EH (cell line): ENCODE results near the gene TMEM263.
"Not testable (repeated sequence)": the region's sequence is repeated elsewhere in the genome, so short reads cannot be mapped to it uniquely, and the experiment has no call there.

Source experiments
- DNase-seq: peaks from one replicate; pipeline ENCODE4 v3.0.0-alpha.2; 2015; ENCODE audit warnings: low read depth

The TMEM263 gene

DNA sequence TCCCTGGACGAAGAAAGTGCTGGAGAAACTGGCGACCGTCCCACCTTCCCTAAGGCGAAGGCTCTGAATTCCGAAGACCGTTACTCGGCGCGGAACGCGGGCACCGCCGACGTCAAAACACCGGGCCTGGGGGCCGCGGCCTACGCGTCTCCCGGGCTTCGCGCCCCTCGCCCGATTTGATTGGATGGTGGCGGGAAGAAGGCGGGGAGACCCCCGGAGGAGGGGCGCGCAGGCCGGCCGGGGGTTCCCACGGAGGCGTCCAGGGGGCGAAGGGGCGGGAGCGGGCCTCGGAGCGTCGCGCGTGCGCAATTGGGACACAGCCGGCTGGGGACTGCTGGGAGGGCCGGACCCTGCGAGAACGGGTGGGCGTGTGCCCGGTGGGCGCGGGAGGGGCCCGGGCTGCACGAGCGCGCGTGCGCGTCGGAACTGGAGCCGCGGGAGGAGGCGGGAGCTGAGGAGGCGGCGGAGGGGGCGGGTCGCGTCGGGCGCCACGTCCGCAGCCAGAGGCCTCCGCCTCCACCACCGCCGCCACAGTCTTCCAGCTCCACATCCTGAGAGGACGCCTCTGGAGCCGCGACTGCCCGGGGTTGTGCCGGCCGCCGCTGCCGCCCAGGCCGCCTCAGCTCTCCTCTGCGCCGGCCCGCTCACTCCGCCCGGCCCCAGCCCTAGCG, at the start of gene TMEM263:
Gene TMEM263 (plus strand): TSS at position 531 of the 671 bp plus-strand sequence. CDS start 11,210 bp downstream, outside the sequence.
- DNase-seq, result peak; percentile 97

DNA sequence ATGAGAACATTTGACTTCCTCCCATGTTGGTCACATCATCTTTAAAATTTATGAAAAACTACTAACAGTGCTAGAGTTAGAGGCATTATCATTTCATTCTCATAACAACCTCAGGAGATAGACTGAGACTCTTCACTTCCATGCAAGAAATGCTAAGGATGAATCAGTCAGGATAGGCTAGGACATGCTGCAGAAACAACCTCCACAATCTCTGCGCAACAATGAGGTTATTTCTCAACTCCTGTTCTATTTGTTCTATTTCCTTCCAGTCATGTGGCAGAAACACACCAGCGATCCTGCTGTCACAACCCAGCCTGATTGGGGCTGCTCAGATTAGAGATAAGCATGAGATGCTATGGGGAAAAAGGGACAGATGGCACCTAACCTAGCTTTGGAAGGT, 49.0 kb upstream of the TMEM263 start:
- no peak for DNase-seq

DNA sequence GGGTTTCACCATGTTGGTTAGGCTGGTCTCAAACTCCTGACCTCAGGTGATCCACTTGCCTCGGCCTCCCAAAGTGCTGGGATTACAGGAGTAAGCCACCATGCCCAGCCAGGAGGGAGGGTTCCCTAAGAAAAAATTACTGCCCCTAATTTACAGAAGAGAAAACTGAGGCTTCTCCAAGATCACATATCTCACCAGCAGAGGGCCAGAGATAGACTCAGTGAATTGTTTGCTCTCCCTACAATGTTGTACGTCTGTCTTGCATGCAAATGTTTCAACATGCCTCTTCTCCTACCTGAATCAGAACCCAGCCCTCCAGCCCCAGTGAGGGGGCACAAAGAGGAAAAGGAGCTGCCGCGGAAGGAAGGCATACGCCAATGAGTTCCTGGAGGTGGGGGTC, 48.3 kb upstream of the TMEM263 start:
- no peak for DNase-seq

DNA sequence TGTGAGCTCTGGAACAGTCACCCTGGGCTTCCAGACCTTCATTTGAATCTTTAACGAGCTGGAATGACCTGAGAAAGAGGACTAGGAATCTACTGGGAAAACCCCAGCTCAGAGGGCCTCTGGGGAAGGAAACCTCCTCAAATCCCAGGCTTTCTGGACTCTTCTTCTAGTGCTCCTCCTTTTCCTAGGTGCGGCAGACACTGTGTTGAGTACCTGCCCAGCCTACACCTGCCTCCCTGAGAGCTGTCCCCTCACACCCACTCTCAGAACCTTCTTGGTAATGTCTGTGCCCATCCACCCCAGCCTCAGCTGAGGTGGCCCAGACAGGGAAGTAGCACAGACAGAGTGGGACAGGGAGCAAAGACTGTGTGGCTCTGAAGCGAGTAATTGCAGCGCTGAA, 47.9 kb upstream of the TMEM263 start:
- DNase-seq, result no peak

DNA sequence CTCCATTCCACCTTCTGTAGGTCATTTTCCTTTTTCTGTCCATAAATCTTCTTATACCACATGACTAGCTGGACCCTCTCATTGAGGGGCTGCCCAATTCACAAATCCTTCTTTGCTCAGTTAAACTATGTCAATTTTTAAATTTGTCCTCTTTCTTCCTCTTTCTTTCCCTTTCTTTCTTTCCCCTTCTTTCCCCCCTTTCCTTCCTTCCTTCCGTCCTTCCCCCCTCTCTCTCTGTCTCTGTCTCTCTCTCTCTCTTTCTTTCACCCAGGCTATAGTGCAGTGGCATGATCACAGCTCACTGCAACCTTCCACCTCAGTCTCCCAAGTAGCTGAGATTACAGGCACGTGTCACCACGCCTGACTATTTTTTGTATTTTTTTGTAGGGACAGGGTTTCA, 47.1 kb upstream of the TMEM263 start:
- no peak for DNase-seq

DNA sequence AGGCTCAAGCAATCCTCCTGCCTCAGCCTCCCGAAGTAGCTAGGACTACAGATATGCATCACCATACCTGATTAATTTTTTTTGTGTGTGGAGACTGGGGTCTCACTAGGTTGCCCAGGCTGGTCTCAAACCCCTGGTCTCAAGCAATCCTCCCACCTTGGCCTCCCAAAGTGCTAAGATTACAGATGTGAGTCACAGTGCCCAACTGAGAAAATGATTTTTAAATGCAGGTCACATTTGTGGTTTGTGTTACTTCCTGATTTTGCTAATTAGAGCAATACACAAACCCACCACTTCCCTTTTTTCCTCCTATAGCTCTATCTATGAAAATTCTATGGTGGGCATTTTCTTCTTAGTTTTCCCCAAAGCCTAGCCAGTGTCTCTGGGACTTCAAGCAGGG, 45.5 kb upstream of the TMEM263 start:
- no peak for DNase-seq

DNA sequence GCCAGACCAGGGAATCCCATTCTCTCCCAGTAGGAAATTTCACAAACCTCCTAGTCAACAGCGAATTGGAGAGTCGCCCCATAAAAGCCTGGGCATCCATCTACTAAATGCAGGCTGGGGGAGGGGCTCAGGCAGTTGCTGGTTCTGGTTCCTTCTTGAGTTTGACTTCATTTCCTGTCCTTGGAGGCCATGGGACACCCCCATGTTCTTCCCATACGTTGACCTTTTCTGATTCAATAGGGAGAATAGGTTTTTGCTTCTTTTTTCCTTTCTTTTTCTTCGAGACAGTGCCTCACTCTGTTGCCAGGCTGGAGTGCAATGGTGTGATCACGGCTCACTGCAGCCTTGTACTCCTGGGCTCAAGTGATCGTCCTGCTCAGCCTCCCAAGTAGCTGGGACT, 44.1 kb upstream of the TMEM263 start:
- no peak for DNase-seq

DNA sequence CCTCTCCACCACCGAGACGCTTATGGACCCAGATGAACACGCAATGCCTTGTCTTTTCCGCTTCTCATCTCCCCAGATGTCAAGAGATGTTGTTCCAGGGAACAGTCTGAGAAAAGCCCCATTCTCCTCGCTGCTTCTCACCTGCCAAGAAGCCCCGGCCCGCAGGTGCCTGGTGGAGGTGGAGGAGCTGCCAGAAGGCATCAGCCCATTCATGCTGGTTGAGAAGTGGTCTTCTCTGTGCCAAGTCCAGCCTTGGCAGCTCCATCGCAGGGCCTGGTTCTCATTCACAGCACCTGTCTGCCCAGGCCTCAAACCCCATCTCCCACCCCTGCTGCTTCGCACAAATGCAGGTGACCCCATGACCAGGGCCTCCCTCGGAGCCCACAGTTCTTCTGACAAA, 42.3 kb upstream of the TMEM263 start:
- DNase-seq, result no peak

DNA sequence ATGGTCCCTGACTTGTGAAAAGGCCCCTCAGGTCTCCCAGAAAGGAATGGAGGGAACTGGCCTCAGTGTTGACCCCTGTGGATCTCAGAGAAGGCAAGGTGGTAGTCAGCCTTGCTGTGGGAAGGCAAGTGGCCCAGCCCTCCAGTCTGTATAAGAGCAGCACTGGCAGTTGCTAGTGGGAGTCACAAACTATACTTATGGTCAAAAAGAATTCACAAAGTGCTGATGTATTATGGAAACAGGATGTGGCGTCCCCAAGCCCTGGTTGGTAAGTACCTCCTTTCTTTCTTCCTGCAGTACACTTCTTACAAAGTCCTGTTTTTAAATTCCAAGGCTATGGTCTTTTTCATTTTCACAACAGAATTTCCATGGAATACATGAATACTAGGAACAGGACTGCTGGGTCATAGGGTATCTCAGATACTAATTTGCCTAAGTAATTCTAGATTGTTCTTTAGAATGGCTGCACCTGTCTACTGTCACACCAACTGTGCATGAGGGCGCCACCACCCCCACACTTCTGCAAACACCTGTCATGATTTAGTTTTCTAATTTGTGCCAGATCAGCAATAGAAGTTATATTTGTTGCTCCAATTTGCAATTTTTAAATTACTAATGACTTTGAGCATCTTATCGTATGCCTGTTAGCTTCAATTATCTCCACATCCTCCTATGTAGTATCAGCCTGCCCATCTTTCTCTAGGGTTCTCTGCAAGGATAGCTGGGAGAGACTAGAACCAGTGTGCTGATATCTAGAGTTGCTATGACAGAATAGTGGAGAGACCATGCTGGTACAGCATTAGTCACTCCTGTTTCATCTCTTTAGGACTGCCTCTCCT, 40.7 kb upstream of the TMEM263 start:
- no peak for DNase-seq

DNA sequence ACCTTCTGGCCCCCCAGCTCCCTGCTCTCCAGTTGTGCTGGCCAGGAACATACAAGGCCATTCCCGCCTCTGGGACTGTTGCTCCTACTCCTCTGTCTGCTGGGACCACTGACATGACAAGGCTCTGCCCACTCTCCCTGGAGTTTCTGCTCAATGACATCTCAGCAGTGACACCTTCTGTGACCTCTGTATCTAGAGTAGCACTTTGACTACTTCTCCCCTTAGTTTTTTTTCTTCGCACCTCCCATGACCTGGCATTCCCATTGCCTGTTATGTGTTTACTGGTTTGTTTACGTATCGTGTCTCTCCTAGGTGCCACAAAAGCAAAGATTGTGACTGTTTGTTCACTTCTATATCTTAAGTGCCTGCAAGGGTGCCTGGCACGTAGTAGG, 40.1 kb upstream of the TMEM263 start:
- DNase-seq, result no peak

DNA sequence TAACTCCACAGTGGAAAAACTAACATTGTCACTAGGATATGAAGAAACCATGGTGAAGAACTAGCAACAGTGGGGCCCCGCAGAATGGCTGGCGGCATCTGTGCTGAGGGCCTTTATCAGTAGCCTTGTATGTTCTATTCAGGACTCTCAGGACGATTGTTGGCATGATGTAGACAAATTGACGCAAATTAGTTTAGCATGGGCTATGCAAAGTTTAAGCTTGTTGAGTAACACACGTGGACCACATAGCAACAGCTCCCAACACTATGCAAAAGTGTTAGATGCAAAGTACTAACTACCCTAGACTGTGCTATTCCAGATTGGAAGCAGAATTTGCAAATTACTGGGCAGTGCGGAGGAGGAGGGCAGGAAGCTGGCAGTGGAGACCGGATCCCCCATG, 38.2 kb upstream of the TMEM263 start:
- no peak for DNase-seq

DNA sequence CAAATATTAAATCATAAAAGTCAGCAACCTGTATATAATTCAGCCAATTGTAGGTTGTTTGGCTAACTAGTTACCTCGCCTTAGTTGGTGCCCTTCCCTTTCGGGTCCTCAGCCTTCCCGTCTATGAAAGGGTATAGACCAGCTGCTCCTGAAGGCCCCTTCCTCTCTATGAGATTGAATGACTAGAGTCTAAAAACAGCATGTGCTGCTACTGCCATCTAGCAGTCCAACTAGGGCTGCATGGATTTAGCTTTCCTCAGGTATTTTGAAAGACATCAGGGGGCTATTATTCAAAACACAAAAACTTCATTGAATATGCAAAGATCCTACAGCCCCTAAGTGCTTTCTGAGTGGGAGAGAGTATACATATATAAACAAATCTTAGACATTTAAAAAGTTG, 37.0 kb upstream of the TMEM263 start:
- peak; percentile 12 for DNase-seq

DNA sequence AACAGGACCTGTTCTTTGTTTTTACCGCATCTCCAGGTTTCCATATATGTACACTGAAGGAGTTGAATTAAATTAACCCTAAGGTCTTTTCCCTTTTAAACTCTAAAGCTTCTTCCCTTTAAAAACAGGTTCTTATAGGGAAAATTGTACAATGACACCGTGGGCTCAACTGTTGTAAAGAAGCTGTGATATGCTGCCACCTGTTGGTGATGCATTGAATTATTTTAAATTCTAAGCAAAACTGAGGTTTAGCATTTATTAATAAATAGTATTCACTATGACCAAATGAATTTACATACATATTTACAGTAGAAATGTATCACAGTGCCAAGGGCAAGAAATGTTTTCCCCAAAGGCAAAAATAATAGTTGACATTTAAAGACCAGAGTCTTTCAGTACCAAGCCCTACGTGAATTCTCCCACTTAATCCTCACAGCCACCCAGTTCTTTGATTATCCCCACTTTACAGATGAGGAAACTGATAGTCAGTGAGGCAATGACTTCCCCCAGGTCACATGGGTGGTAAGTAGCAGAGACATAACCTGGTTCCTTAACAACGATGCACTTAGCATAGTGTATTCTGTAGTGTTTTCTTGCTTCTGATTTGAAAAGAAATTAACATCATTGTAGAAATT, 35.7 kb upstream of the TMEM263 start:
- DNase-seq, result peak; percentile 58

DNA sequence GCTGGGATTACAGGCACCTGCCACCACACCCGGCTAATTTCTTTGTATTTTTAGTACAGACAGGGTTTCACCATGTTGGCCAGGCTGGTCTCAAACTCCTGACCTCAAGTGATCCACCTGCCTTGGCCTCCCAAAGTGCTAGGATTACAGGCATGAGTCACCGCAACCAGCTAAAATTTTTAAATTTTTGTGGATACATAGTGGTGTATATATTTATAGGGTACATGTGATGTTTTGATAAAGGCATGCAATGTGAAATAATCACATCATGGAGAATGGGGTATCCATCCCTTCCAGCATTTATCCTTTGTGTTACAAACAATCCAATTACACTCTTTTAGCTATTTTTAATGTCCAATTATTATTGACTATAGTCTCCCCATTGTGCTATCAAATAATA, 33.7 kb upstream of the TMEM263 start:
- peak; percentile 11 for DNase-seq

DNA sequence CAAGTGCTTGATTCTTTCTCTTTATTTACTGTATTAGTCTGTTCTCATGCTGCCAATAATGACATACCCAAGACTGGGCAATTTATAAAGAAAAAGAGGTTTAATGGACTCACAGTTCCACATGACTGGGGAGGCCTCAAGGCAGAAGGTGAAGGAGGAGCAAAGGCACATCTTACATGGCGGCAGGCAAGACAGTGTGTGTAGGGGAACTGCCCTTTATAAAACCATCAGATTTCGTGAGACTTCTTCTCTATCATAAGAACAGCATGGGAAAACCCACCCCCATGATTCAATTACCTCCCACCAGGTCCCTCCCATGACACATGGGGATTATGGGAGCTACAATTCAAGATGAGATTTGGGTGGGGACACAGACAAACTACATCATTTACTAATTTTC, 32.1 kb upstream of the TMEM263 start:
- DNase-seq, result not testable (repeated sequence)

DNA sequence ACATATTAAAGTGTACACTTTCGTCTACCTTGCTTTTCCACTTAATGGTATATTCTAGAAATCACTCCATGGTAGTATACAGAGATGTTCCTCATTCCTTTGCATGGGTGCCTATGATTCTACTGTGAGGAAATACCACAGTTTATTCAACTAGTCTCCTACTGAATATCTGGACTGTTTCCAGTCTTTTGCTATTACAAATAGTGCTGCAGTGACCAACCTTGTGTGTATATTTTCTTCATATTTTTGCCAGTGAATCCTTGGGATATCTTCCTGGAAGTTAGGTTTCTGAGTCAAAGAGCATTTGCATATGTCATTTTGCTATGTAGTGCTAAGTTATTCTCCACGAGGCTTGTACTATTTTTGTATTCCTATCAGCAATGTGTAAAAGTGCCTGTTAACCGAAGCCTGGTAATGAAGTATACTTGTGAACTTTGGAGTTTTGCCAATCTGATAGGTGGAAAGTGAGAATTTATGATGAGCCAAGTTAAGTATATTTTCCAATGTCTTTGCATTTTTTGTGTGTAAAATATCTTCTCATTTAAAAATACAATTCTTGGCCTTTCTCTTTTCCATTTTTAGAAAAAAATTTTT, 31.3 kb upstream of the TMEM263 start:
- DNase-seq, result peak; percentile 48

DNA sequence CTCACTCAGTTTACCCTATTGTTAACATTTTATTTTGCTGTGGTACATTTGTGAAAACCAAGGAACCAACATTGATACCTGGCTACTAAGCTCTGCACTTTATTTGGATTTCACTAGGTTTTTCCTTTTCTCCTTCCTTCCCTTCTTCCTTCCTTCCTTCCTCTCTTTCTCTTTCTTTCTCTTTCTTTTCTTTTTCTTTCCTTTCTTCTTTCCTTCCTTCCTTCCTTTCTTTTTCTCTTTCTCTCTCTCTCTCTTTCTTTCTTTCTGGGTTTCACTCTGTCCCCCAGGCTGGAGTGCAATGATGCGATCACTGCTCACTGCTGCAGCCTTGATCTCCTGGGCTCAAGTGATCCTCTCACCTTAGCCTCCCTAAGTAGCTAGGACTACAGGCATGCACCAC, 29.1 kb upstream of the TMEM263 start:
- no peak for DNase-seq

DNA sequence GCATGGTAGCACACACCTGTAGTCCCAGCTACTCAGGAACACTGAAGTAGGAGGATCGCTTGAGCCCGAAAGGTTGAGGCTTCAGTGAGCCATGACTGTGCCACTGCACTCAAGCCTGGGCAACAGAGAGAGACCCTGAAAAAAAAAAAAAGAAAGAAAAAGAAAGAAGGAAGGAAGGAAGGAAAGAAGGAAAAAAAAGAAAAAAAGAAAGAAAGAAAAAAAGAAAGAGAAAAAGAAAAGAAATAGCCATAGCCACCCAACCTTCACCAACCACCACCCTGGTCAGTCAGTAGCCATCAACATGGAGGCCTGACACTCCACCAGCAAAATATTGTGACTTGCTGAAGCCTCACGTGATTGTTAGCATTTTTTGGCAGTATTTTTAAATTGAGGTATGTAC, 21.4 kb upstream of the TMEM263 start:
- no peak for DNase-seq

DNA sequence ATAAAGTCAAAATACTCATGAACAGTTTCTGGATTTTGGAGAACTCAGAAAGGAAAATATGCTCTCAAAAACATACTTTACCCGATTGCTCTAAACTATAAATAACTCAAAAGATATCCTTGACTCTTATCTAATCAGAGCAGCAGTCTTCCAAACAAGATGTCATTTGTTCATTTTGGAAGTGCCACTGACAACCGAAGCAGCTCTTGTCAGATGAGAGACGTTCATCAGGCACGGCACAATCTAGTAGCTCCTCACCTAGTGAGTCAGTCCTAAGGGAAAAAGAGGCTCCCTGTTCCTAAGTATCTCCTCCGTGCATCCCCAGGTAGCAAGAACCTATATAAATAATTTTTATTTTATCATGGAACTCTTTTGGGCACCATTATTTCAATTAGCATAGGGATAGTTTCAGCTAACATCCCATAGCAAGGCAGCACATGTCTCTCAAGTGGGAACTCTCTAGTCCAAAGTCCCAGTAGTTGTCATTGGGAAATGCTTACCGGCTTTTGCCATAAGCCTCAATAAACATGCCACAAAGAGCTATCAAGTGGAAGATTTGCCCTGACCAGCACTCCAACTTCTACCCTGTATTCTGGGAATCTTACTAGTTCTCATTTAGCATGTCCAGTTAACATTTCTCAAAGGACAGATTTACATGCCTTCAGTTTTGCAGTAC, 14.1 kb upstream of the TMEM263 start:
- no peak for DNase-seq

DNA sequence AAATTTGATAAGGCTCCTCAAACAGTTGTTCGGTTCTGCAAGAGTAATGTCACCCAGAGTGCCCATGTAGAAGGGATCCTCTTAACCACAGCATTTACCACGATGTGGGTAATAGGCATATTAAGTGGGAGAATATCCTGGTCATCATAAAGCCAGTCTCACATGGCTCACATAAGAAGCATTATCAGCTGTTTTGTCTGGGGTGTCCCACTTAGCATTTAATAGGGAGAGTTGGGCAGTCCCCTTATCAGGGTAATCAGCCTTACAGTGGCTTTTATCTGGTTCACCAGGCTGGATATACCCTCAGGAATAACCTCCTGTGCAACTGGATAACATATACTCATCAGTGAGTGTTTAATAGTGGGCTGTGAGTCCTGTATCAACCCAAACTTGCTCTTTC, 12.9 kb upstream of the TMEM263 start:
- no peak for DNase-seq

DNA sequence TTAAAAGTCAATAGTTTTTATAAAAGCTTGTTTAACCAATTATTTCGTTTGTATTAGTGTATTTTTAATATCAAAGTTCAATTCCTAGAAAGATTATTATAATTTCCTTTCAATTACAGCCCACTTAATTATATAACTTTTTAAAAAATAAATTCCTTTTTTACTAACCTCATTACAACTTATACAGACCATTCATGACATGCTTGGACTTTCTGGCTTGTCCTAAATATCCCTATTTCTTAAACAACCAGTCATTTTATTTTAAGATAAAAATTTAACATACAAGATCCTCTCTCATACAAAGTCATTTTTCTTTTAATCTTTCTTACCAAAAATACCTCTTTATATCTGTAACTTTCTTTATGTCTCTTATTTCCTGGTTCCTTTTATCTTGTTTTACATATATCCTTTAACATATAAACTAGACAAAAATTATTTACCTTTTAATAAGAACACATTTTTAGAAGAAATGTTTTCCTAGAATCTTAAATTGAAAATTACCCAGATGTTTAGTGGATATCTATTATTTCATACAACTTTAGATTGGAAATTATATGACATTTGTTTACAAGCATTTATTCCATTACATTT, 10.4 kb upstream of the TMEM263 start:
- DNase-seq, result no peak

DNA sequence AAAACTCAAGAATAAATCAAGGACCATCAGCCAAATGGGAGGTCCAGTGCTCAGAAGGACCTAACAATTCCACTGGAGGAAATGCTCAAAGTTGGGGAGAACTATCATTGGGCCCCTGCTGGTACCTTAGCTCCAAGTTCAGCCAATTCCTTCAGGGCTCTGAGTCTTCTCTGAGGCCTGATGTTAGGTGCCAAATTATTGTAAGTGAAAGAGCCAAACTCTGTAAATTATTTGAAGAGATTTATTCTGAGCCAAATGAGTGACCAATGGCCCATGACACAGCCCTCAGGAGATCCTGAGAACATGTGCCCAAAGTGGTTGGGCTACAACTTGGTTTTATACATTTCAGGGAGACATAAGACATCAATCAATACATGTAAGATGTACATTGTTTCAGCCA, 8.2 kb upstream of the TMEM263 start:
- DNase-seq, result no peak
